GM12872 (cell line): ENCODE measurements around the gene TSPAN4.

ENCODE experiments used
- CTCF ChIP-seq: IDR thresholded peaks from 3 replicates; pipeline ENCODE4 v1.5.1; 2011; ENCODE audit warnings: low read depth, mild to moderate bottlenecking, low read length, moderate library complexity; ENCODE audit not compliant: insufficient read depth

Gene TSPAN4

GRCh38 chr11:861105-861479, 18.4 kb downstream of the TSPAN4 start:
- TF ChIP-seq CTCF: no peak

GRCh38 chr11:862081-862661, 19.5 kb downstream of the TSPAN4 start:
- TF ChIP-seq CTCF: no peak

- no peak for TF ChIP-seq CTCF
Observed at GRCh38 chr11:862696-863022, 20.0 kb downstream of the TSPAN4 start.

GRCh38 chr11:863023-863909, 20.6 kb downstream of the TSPAN4 start:
- no peak for TF ChIP-seq CTCF

- no peak for TF ChIP-seq CTCF
Observed at GRCh38 chr11:863910-864827, 21.5 kb downstream of the TSPAN4 start.

DNA sequence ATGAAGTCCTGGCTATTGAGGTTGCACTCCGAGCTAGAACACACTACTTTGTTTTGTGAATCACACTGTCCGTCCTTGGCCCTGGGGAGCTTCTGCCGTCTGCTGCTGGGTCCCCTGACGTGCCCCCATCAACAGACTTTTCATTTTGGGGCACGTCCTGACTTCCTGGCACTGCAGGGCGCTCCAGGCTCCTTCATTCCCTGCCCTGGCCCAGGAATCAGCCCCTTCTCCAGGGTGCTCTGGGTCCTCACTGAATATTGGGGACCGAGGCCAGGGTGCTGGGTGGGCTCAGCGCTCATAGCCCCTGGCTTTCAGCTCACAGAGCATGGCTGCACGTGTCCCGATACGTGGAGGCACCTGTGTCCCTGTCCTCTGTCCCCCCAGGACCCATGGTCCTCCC, 22.2 kb downstream of the TSPAN4 start:
- TF ChIP-seq CTCF: no peak
